Esophagus squamous epithelium (tissue), 4 donors: ENCODE measurements around the gene VAPA.

ENCODE experiments used
- CTCF ChIP-seq, 6 experiments: fragments of 450-650 bp in 4 of 6; fragments of 200-600 bp in 2 of 6; sonication (generic) in 2 of 6; IDR thresholded peaks; one replicate each; pipeline ENCODE4 v1.5.1; 2016 to 2019; ENCODE audit warnings: antibody characterized with exemption in 6 of 6, mild to moderate bottlenecking in 4 of 6, moderate library complexity in 4 of 6
- POLR2A ChIP-seq, 4 donors: fragments of 450-650 bp; IDR thresholded peaks; one replicate each; pipeline ENCODE4 v1.6.1; 2017; ENCODE audit warnings: antibody characterized with exemption in 4 of 4, mild to moderate bottlenecking in 4 of 4, moderate library complexity in 3 of 4

DNA sequence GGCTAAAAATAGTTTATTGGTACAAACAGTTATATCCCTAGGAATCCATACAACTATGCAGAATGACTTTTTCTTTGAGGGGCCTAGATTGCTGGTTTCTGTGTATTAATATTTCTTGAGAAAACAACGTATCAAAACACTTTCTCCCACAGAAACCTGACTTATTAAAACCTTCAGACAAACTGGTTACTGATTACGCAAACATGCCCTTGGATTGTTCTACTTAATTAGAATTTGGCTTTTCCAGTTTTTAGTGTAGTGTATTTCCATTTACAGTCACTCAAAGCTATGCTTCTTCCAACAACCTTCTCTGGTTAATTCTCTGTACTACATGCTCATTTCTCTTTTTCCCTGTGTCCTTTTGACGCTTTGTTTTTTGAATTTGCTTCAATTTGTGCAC is 20.0 kb downstream of the VAPA start:
- TF ChIP-seq POLR2A (IDR thresholded peaks at IDR 0.05) = no peak
- no peak for TF ChIP-seq CTCF (IDR thresholded peaks at IDR 0.05)
